ENCODE measurements around the gene ARMH3.

DNA sequence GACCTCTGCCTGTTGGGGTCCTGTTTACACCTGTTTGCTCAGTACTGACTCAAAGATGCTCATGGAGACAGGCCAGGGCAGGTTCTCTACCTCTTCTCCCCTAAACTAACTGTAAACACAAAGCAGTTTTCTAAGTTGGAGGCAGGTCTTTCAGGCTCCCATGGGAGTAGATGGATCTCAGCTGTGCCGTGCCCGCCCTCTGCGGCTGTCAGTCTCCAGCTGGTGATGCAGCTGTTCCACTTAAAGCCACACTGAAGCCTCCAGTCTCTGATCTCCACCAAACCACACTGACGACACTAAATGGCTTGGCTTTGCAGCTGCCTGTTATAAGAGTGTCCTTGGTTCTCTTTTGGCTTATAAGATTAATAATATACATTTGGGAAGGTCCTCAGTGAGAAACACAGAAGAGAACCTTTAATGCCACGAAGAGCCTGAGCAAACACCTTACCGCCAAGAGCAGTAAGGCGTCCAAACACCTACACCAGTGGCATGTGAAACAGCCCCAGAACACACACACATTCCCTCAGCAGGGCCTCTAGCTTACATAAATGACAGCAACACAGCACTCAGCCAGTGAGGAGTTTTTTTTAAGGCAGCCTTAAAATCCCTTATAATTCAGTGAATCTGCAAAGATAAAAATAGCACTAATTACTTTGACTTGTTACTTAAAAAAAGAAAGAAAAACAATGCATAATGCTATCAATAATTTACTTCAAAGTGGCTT is 152.0 kb downstream of the ARMH3 start:
- TF ChIP-seq, protein P1, sequence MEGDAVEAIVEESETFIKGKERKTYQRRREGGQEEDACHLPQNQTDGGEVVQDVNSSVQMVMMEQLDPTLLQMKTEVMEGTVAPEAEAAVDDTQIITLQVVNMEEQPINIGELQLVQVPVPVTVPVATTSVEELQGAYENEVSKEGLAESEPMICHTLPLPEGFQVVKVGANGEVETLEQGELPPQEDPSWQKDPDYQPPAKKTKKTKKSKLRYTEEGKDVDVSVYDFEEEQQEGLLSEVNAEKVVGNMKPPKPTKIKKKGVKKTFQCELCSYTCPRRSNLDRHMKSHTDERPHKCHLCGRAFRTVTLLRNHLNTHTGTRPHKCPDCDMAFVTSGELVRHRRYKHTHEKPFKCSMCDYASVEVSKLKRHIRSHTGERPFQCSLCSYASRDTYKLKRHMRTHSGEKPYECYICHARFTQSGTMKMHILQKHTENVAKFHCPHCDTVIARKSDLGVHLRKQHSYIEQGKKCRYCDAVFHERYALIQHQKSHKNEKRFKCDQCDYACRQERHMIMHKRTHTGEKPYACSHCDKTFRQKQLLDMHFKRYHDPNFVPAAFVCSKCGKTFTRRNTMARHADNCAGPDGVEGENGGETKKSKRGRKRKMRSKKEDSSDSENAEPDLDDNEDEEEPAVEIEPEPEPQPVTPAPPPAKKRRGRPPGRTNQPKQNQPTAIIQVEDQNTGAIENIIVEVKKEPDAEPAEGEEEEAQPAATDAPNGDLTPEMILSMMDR (conservative IDR thresholded peaks at IDR 0.05): no peak
- TF ChIP-seq ZFX (IDR thresholded peaks at IDR 0.05): no peak

Data from C4-2B (cell line).